HepG2 (cell line): Measurements from ENCODE around the gene C3orf18. TPM values are rescaled to one million over a fixed set of nuclear protein-coding genes. Genes with fewer than 3 reads are reported as not detected.

ENCODE experiments used
- HHEX ChIP-seq: IDR thresholded peaks from 2 replicates; pipeline ENCODE4 v1.6.1; 2016; ENCODE audit warnings: control low read depth
- KDM1A ChIP-seq: IDR thresholded peaks from 2 replicates; pipeline ENCODE4 v1.6.1; 2016; ENCODE audit warnings: missing compliant biosample characterization
- MAX ChIP-seq: IDR thresholded peaks from 2 replicates; pipeline ENCODE4 v1.6.1; 2012; ENCODE audit warnings: inconsistent platforms
- NR2F2 ChIP-seq: IDR thresholded peaks from 2 replicates; pipeline ENCODE4 v1.6.1; 2012; ENCODE audit warnings: low read depth, inconsistent platforms, borderline replicate concordance
- PAF1 ChIP-seq: IDR thresholded peaks from 2 replicates; pipeline ENCODE4 v1.6.1; 2016; ENCODE audit warnings: missing genetic modification reagents, missing compliant biosample characterization
- PATZ1 ChIP-seq: sonication (generic); formaldehyde crosslinking; IDR thresholded peaks from 2 replicates; pipeline ENCODE4 v1.4.0; 2020; ENCODE audit warnings: missing genetic modification reagents
- SNAPC5 ChIP-seq: sonication (generic); formaldehyde crosslinking; IDR thresholded peaks from 2 replicates; pipeline ENCODE4 v1.8.1; 2023; ENCODE audit warnings: mild to moderate bottlenecking, missing genetic modification reagents, borderline replicate concordance
- SSRP1 ChIP-seq: IDR thresholded peaks from 2 replicates; pipeline ENCODE4 v1.6.1; 2016; ENCODE audit warnings: control low read depth
- TFDP1 ChIP-seq: IDR thresholded peaks from 2 replicates; pipeline ENCODE4 v1.6.1; 2016; ENCODE audit warnings: missing compliant biosample characterization, missing genetic modification reagents, borderline replicate concordance
- ZBTB3 ChIP-seq: sonication (generic); formaldehyde crosslinking; IDR thresholded peaks from 2 replicates; pipeline ENCODE4 v1.4.0; 2020; ENCODE audit warnings: low read depth, mild to moderate bottlenecking, moderate library complexity, missing genetic modification reagents, borderline replicate concordance
- ZBTB43 ChIP-seq: sonication (generic); formaldehyde crosslinking; conservative IDR thresholded peaks from 2 replicates; pipeline ENCODE4 v1.4.0; 2020; ENCODE audit warnings: missing genetic modification reagents
- ZFP62 ChIP-seq: sonication (generic); formaldehyde crosslinking; IDR thresholded peaks from 2 replicates; pipeline ENCODE4 v1.4.0; 2020; ENCODE audit warnings: missing genetic modification reagents
- ZNF746 ChIP-seq: sonication (generic); formaldehyde crosslinking; IDR thresholded peaks from 2 replicates; pipeline ENCODE4 v1.8.0; 2022; ENCODE audit warnings: mild to moderate bottlenecking, missing genetic modification reagents
- ZNF780A ChIP-seq: sonication (generic); formaldehyde crosslinking; IDR thresholded peaks from 2 replicates; pipeline ENCODE4 v1.8.0; 2022; ENCODE audit warnings: mild to moderate bottlenecking, missing genetic modification reagents, moderate library complexity
- ZSCAN31 ChIP-seq: sonication (generic); formaldehyde crosslinking; IDR thresholded peaks from 2 replicates; pipeline ENCODE4 v1.5.0; 2020; ENCODE audit warnings: low read depth, mild to moderate bottlenecking, missing genetic modification reagents
- polyA plus RNA-seq, 8 experiments: library from polyadenylated mRNA; depleted of rRNA in 3 of 8; stranded (reverse) in 7 of 8; unstranded in 1 of 8; fragments of >200 nt; fragmentation: Illumina TruSeq in 4 of 8; extraction: Trizol in 4 of 8; gene quantifications; 2 replicates each; pipeline versions ENCODE4 v1.2.1 to v1.2.3, GENCODE V29; 2011 to 2016; ENCODE audit warnings: low read depth in 4 of 8, missing spikeins in 1 of 8, mixed read lengths in 1 of 8; ENCODE audit not compliant: insufficient read depth in 1 of 8
- total RNA-seq, 5 experiments: library from RNA; depleted of rRNA; stranded (reverse); fragments of >200 nt; fragmentation: Illumina TruSeq; extraction: Trizol; gene quantifications; 2 replicates each; pipeline ENCODE4 v1.2.3, GENCODE V29; 2016; ENCODE audit warnings: low read depth in 1 of 5
- TF ChIP-seq, protein P1 (sequence below): sonication (generic); formaldehyde crosslinking; IDR thresholded peaks from 2 replicates; pipeline ENCODE4 v1.4.0; 2020; ENCODE audit warnings: mild to moderate bottlenecking, missing genetic modification reagents
- TF ChIP-seq, protein P2 (sequence below): sonication (generic); formaldehyde crosslinking; IDR thresholded peaks from 2 replicates; pipeline ENCODE4 v1.4.0; 2020; ENCODE audit warnings: mild to moderate bottlenecking, missing genetic modification reagents
- TF ChIP-seq, protein P3 (sequence below): sonication (generic); formaldehyde crosslinking; conservative IDR thresholded peaks from 2 replicates; pipeline ENCODE4 v1.8.0; 2022; ENCODE audit warnings: low read depth, missing genetic modification reagents
- TF ChIP-seq, protein P4 (sequence below): sonication (generic); formaldehyde crosslinking; IDR thresholded peaks from 2 replicates; pipeline ENCODE4 v1.5.1; 2020; ENCODE audit warnings: missing genetic modification reagents, mild to moderate bottlenecking, borderline replicate concordance

The C3orf18 gene
- total and polyA plus RNA-seq, 2 of the 13 experiments (the other 11 are each of a cell fraction or from before 2014, with no cell fraction given) = 1.6 to 4.8 TPM

DNA sequence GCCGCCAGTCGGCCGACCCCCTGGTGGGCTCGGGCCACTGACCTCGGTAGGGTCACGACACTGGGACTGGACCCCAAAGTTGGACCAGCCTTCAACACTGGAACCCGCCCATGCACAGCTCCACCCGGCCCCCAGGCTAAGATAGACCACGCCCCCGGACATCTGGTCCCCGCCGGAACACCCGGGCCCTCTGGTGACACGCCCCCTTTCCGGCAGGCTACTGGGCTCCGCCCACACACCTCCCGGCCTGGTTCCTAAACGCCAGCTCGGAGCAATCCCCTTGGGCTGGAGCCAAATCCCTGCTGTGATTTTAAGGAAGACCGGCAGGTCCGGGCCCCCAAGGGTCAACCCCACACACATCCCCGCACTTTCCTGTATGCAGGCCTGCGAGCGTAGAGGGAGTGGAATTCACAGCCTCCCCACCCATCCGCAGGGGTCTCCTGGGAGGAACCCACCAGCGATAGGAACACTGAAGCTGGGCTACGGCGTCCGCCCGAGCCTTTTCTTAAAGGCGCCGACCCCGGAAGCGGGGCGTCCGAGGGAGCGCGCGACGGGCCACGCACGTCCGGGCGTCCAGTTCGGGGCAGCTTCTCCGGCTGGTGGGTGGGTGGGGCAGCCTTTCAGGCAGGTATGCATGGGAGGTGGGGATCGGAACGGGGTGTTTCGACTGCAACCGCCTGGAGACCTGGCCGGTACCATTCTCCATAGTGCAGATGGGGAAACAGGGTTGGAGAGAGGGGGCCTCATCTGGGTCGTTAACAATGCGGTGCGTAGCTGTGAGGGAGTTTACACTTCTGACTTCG, 1.6 kb upstream of the C3orf18 start, which contains the start of gene HEMK1 (continued):
- TF ChIP-seq ZBTB43 (CRISPR knock-in tag) (0 out of 2 replicates have a peak, but pooled peaks have one; percentile 7), ZFP62 (CRISPR knock-in tag) (no peak), PATZ1 (CRISPR knock-in tag) (peak; percentile 79; the same call in 1 of the 2 replicates), ZNF780A (CRISPR knock-in tag) (no peak; the same call in 1 of the 2 replicates), NR2F2 (peak; percentile 52; the same call in 1 of the 2 replicates), SSRP1 (peak; percentile 69; the same call in 1 of the 2 replicates), ZBTB3 (CRISPR knock-in tag) (peak; percentile 54; the same call in 1 of the 2 replicates), ZSCAN31 (CRISPR knock-in tag) (no peak), MAX (peak; percentile 68; the same call in 1 of the 2 replicates), SNAPC5 (CRISPR knock-in tag) (0 out of 2 replicates have a peak, but pooled peaks have one; percentile 15), ZNF746 (no peak; the same call in 1 of the 2 replicates), PAF1 (CRISPR knock-in tag) (no peak), TFDP1 (no peak), HHEX (CRISPR knock-in tag) (no peak), KDM1A (CRISPR knock-in tag) (no peak)
- TF ChIP-seq, protein P1, sequence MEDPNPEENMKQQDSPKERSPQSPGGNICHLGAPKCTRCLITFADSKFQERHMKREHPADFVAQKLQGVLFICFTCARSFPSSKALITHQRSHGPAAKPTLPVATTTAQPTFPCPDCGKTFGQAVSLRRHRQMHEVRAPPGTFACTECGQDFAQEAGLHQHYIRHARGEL (CRISPR knock-in tag) = 0 out of 2 replicates have a peak, but pooled peaks have one; percentile 53
- TF ChIP-seq, protein P2, sequence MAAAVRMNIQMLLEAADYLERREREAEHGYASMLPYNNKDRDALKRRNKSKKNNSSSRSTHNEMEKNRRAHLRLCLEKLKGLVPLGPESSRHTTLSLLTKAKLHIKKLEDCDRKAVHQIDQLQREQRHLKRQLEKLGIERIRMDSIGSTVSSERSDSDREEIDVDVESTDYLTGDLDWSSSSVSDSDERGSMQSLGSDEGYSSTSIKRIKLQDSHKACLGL (CRISPR knock-in tag) = peak; percentile 67; the same call in 1 of the 2 replicates
- TF ChIP-seq, protein P3, sequence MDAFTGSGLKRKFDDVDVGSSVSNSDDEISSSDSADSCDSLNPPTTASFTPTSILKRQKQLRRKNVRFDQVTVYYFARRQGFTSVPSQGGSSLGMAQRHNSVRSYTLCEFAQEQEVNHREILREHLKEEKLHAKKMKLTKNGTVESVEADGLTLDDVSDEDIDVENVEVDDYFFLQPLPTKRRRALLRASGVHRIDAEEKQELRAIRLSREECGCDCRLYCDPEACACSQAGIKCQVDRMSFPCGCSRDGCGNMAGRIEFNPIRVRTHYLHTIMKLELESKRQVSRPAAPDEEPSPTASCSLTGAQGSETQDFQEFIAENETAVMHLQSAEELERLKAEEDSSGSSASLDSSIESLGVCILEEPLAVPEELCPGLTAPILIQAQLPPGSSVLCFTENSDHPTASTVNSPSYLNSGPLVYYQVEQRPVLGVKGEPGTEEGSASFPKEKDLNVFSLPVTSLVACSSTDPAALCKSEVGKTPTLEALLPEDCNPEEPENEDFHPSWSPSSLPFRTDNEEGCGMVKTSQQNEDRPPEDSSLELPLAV (CRISPR knock-in tag) = no peak
- TF ChIP-seq, protein P4, sequence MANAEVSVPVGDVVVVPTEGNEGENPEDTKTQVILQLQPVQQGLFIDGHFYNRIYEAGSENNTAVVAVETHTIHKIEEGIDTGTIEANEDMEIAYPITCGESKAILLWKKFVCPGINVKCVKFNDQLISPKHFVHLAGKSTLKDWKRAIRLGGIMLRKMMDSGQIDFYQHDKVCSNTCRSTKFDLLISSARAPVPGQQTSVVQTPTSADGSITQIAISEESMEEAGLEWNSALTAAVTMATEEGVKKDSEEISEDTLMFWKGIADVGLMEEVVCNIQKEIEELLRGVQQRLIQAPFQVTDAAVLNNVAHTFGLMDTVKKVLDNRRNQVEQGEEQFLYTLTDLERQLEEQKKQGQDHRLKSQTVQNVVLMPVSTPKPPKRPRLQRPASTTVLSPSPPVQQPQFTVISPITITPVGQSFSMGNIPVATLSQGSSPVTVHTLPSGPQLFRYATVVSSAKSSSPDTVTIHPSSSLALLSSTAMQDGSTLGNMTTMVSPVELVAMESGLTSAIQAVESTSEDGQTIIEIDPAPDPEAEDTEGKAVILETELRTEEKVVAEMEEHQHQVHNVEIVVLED = peak; percentile 88
